GM23248 (cell line): ENCODE results near the gene ARHGEF10L.

Experiments used
- EZH2 ChIP-seq: fragments of 200-600 bp; sonication (generic); IDR thresholded peaks from 2 replicates; pipeline ENCODE4 v1.6.1; 2018; ENCODE audit warnings: antibody characterized with exemption, mild to moderate bottlenecking; ENCODE audit not compliant: insufficient read depth, poor library complexity, severe bottlenecking
- EZH2phosphoT487 ChIP-seq: fragments of 200-600 bp; sonication (generic); IDR thresholded peaks from 2 replicates; pipeline ENCODE4 v1.6.1; 2018; ENCODE audit warnings: antibody characterized with exemption, moderate library complexity, mild to moderate bottlenecking, low read depth; ENCODE audit not compliant: insufficient read depth

DNA sequence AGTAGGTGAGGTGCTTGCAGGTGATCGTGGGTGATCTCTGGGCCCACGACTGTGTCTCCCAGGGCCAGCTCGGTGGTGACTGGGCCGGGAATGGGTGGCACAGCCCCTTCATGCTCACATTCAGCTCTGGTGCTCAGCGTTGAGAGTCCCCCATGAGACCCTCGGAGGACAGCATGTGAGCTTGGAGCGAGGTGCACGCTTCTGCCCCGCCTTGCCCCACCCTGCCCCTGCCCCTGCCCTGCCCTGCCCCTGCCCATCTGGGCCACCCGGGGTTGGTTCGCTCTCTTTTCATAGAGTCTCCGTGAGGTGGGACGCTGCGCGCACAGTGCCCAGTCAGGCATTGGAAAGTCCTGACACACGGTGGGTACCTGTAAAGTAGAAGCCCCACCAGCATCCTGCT lies 140.4 kb downstream of the ARHGEF10L start:
- TF ChIP-seq EZH2 (no peak), EZH2phosphoT487 (no peak)
